ENCODE measurements around the gene IMMP1L. TPM values are rescaled to one million over a fixed set of nuclear protein-coding genes. Genes with fewer than 3 reads are reported as not detected.

IMMP1L gene
- total RNA-seq, 1 donor from 2014 or later: 35.2 TPM

DNA sequence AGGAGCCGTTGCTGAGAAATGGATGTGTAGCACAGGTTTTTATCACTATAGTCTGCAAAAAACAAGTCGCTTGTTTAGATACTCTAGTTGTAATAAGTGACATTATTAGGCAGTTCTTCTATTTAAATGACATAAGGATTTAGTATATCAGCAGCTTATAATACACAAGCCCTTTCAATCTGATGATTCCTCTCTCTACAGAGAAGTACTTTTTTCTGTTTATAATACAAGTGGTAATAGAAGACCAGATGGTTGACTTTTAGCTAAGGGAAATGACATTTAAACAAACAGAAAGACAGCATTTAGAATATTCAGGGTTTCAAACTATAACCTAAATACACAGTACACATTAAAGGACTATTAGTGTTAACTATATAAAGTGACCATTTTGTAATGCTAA lies 60.4 kb downstream of the IMMP1L start:
- Mint-ChIP-seq H3K27me3 (no peaks in the 10 kb centered on the region), H3K9me3 (no peaks in the 10 kb centered on the region), H3K4me1 (ENCODE audit: unreplicated experiment) (no peaks in the 10 kb centered on the region), H3K36me3 (peaks cover 22% of the 10 kb centered on the region), H3K27ac (no peak overlapping the region), H3K4me3 (no peak overlapping the region)
- TF ChIP-seq CTCF (conservative IDR thresholded peaks at IDR 0.05): no peak
- no peak for DNase-seq (ENCODE audit: extremely low spot score, unreplicated experiment)

- DNase-seq (ENCODE audit: extremely low spot score, unreplicated experiment): no peak
- H3K27ac Mint-ChIP-seq: no peak overlapping the region
- H3K36me3 Mint-ChIP-seq: peaks cover 11% of the 10 kb centered on the region
- no peaks in the 10 kb centered on the region for H3K9me3 Mint-ChIP-seq
- TF ChIP-seq CTCF (conservative IDR thresholded peaks at IDR 0.05): no peak
- H3K4me3 Mint-ChIP-seq: no peak overlapping the region
- H3K4me1 Mint-ChIP-seq (ENCODE audit: unreplicated experiment): no peaks in the 10 kb centered on the region
- no peaks in the 10 kb centered on the region for H3K27me3 Mint-ChIP-seq
Measured at GRCh38 chr11:31445621-31446020, 63.8 kb downstream of the IMMP1L start.

DNA sequence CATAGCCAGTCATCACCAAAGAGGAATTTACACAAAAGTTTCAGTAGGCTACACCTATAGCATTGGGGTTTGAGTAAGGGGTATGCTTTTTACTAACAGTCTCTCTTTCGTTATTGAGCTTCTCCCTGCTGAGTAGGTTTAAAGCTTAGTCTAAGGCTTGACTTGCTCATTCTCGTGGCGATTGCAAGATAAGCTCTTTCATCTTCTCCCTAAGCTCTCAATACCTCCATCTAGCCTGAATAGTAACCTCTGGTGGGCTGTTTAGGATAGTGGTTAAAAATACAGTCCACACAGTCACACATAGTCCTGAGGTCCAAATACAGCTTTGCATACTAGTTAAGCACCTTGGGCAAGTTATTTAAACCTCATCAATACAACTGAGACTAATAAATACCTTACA lies 65.6 kb downstream of the IMMP1L start:
- TF ChIP-seq CTCF (conservative IDR thresholded peaks at IDR 0.05): no peak
- H3K9me3 Mint-ChIP-seq: no peaks in the 10 kb centered on the region
- H3K27me3 Mint-ChIP-seq: no peaks in the 10 kb centered on the region
- H3K27ac Mint-ChIP-seq: no peak overlapping the region
- no peak overlapping the region for H3K4me3 Mint-ChIP-seq
- H3K4me1 Mint-ChIP-seq (ENCODE audit: unreplicated experiment): no peaks in the 10 kb centered on the region
- H3K36me3 Mint-ChIP-seq: peaks cover 8% of the 10 kb centered on the region
- no peak for DNase-seq (ENCODE audit: extremely low spot score, unreplicated experiment)

DNA sequence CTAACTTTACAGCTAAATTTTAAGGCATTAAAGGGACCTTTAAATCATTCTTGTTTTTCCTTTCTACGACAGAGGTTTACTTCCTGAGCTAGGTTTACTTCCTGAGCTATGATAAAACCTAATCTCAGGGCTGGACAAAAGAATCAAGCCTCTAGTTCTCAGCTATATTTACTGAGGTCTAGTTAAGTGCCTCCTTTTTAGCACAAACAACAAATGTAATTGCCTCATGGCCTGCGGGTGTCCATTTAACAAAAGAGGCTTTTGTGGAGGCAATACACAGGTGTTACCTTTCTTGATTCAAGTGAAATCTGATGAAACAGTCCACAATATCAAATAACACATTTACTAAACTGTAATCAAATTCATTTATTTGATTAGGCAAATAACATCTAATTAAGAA lies 67.3 kb downstream of the IMMP1L start:
- Mint-ChIP-seq H3K4me1 (ENCODE audit: unreplicated experiment) (no peaks in the 10 kb centered on the region), H3K36me3 (peaks cover 4% of the 10 kb centered on the region), H3K4me3 (no peak overlapping the region), H3K27me3 (no peaks in the 10 kb centered on the region), H3K9me3 (no peaks in the 10 kb centered on the region), H3K27ac (no peak overlapping the region)
- no peak for TF ChIP-seq CTCF (conservative IDR thresholded peaks at IDR 0.05)
- DNase-seq (ENCODE audit: extremely low spot score, unreplicated experiment): no peak

- peaks cover 4% of the 10 kb centered on the region for H3K36me3 Mint-ChIP-seq
- H3K4me1 Mint-ChIP-seq (ENCODE audit: unreplicated experiment): no peaks in the 10 kb centered on the region
- no peak overlapping the region for H3K4me3 Mint-ChIP-seq
- no peak for DNase-seq (ENCODE audit: extremely low spot score, unreplicated experiment)
- no peaks in the 10 kb centered on the region for H3K9me3 Mint-ChIP-seq
- no peak for TF ChIP-seq CTCF (conservative IDR thresholded peaks at IDR 0.05)
- H3K27ac Mint-ChIP-seq: no peak overlapping the region
- H3K27me3 Mint-ChIP-seq: no peaks in the 10 kb centered on the region
Measured at GRCh38 chr11:31441296-31441695, 68.1 kb downstream of the IMMP1L start.
